MCF 10A (cell line): Measurements from ENCODE around the gene ECI1. TPM values are rescaled to one million over a fixed set of nuclear protein-coding genes. Genes with fewer than 3 reads are reported as not detected.

Experiments
- BruUV-seq: library from RNA; stranded (reverse); fragments of 400-500 nt; replicated peaks from 2 replicates; lab custom pipeline; 2021; lab: Mats Ljungman, UMichigan
- CTCF ChIA-PET: fragments of 300-600 bp; sonication (Branson Sonifier 250); formaldehyde crosslinking; extraction: SDS; loops from one replicate; lab custom pipeline; 2021; ENCODE audit warnings: antibody characterized with exemption, inconsistent platforms; lab: Yijun Ruan, JAX
- POLR2A ChIA-PET: fragments of 300-600, 350-650 bp; sonication (Branson Sonifier 250); formaldehyde crosslinking; extraction: SDS; loops from one replicate; lab custom pipeline; 2020; ENCODE audit warnings: antibody characterized with exemption, inconsistent platforms; lab: Yijun Ruan, JAX
- DNase-seq: peaks from one replicate; pipeline ENCODE4 v3.0.0-alpha.2; 2018; ENCODE audit not compliant: unreplicated experiment
- H3K27ac Mint-ChIP-seq: one replicate; pipeline ENCODE4 v1.8.0; 2022; ENCODE audit warnings: mild to moderate bottlenecking, low read depth, mixed read lengths; ENCODE audit not compliant: unreplicated experiment
- H3K27me3 Mint-ChIP-seq: one replicate; pipeline ENCODE4 v1.8.0; 2022; ENCODE audit warnings: mixed read lengths; ENCODE audit not compliant: insufficient read depth, unreplicated experiment
- H3K36me3 Mint-ChIP-seq: one replicate; pipeline ENCODE4 v1.8.0; 2022; ENCODE audit warnings: mild to moderate bottlenecking, moderate library complexity, mixed read lengths; ENCODE audit not compliant: insufficient read depth, unreplicated experiment
- H3K4me1 Mint-ChIP-seq: one replicate; pipeline ENCODE4 v1.8.0; 2022; ENCODE audit warnings: mixed read lengths; ENCODE audit not compliant: insufficient read depth, unreplicated experiment
- H3K4me3 Mint-ChIP-seq: one replicate; pipeline ENCODE4 v1.8.0; 2022; ENCODE audit warnings: mild to moderate bottlenecking, moderate library complexity, mixed read lengths; ENCODE audit not compliant: unreplicated experiment
- H3K9me3 Mint-ChIP-seq: one replicate; pipeline ENCODE4 v1.8.0; 2022; ENCODE audit warnings: mixed read lengths; ENCODE audit not compliant: unreplicated experiment
- CTCF ChIP-seq: fragments of 200-600 bp; IDR thresholded peaks from one replicate; pipeline ENCODE4 v1.8.0; 2022; ENCODE audit warnings: antibody characterized with exemption, mild to moderate bottlenecking; ENCODE audit not compliant: unreplicated experiment
- intact Hi-C: fragments of 100-400 bp; cut with micrococcal nuclease; formaldehyde crosslinking; loops from 2 replicates; pipeline ENCODE4 v1.14.1; 2022
- total RNA-seq: library from RNA; stranded (reverse); gene quantifications from 2 replicates; pipeline ENCODE4 v1.2.3, GENCODE V29; 2022

Gene ECI1
- total RNA-seq, 1 experiment from 2014 or later: 115 TPM

- Mint-ChIP-seq H3K27me3 (no peaks in the 10 kb centered on the region), H3K27ac (no peak overlapping the region), H3K9me3 (no peaks in the 10 kb centered on the region), H3K4me3 (no peak overlapping the region), H3K4me1 (peaks cover 33% of the 10 kb centered on the region), H3K36me3 (peaks cover 44% of the 10 kb centered on the region)
- BruUV-seq: TSS peak; percentile 13
- DNase-seq: no peak
- intact Hi-C loops: no loop called here
- POLR2A ChIA-PET: interaction anchor here (0.6 to 1.0 kb wide), 2 partner anchors 54 to 322 kb away, joined by 3 read pairs; partner anchors contain the start of gene CEMP1
- TF ChIP-seq CTCF: no peak
- CTCF ChIA-PET: interaction anchor here (0.9 to 1.4 kb wide), 3 partner anchors 14 to 61 kb away, joined by 3 to 6 read pairs (median 4); no protein-coding TSS in a partner anchor
Measured at GRCh38 chr16:2208772-2209171, 42.6 kb downstream of the ECI1 start.

GRCh38 chr16:2208308-2208707 is 43.1 kb downstream of the ECI1 start:
- CTCF ChIA-PET: interaction anchor here (0.7 to 1.0 kb wide), 3 partner anchors 14 to 83 kb away, joined by 3 to 4 read pairs (median 3); no protein-coding TSS in a partner anchor

GRCh38 chr16:2207872-2208271 is 43.5 kb downstream of the ECI1 start:
- TF ChIP-seq CTCF: no peak
- H3K4me1 Mint-ChIP-seq: peaks cover 26% of the 10 kb centered on the region
- ChIA-PET POLR2A (interaction anchor here (1.0 kb wide), 1 partner anchor 53 kb away, joined by 3 read pairs; no protein-coding TSS in a partner anchor), CTCF (interaction anchor here (0.7 kb wide), 1 partner anchor 83 kb away, joined by 3 read pairs; no protein-coding TSS in a partner anchor)
- intact Hi-C loops: no loop called here
- H3K9me3 Mint-ChIP-seq: no peaks in the 10 kb centered on the region
- H3K27ac Mint-ChIP-seq: peak overlapping the region; percentile 71
- no peak for DNase-seq
- BruUV-seq: no TSS peak
- peak overlapping the region; percentile 68 for H3K4me3 Mint-ChIP-seq
- no peaks in the 10 kb centered on the region for H3K27me3 Mint-ChIP-seq
- H3K36me3 Mint-ChIP-seq: peaks cover 42% of the 10 kb centered on the region

More at GRCh38 chr16:2208308-2208707, 43.1 kb downstream of the ECI1 start:
- no TSS peak for BruUV-seq
- Mint-ChIP-seq H3K36me3 (peaks cover 44% of the 10 kb centered on the region), H3K4me1 (peaks cover 31% of the 10 kb centered on the region), H3K4me3 (no peak overlapping the region), H3K27me3 (no peaks in the 10 kb centered on the region), H3K27ac (no peak overlapping the region), H3K9me3 (no peaks in the 10 kb centered on the region)
- TF ChIP-seq CTCF: no peak
- no peak for DNase-seq
- intact Hi-C loops: no loop called here
- POLR2A ChIA-PET: interaction anchor here (0.6 to 1.0 kb wide), 2 partner anchors 53 to 323 kb away, joined by 3 read pairs; partner anchors contain the start of gene CEMP1

- ChIA-PET POLR2A (interaction anchor here (2.1 to 4.0 kb wide), 4 partner anchors 7 to 52 kb away, joined by 6 to 27 read pairs (median 22); partner anchors contain the start of genes PGP and TRAF7), CTCF (interaction anchor here (0.5 to 1.3 kb wide), 4 partner anchors 45 to 309 kb away, joined by 3 to 4 read pairs (median 3); no protein-coding TSS in a partner anchor)
- H3K27ac Mint-ChIP-seq: peak overlapping the region; percentile 71
- no TSS peak for BruUV-seq
- no peak for TF ChIP-seq CTCF
- peaks cover 33% of the 10 kb centered on the region for H3K36me3 Mint-ChIP-seq
- peaks cover 18% of the 10 kb centered on the region for H3K4me1 Mint-ChIP-seq
- H3K4me3 Mint-ChIP-seq: peak overlapping the region; percentile 68
- no peaks in the 10 kb centered on the region for H3K9me3 Mint-ChIP-seq
- DNase-seq: no peak
- intact Hi-C loops: no loop called here
- H3K27me3 Mint-ChIP-seq: no peaks in the 10 kb centered on the region
Measured at GRCh38 chr16:2206780-2207433, 44.5 kb downstream of the ECI1 start.
